DMS79 (cell line): ENCODE measurements around the gene DUSP3.

Source experiments
- DNase-seq: peaks from one replicate; lab custom pipeline; 2025; lab: John Stamatoyannopoulos, UW

DUSP3 gene

GRCh38 chr17:43778337-43779144 is at the start of gene DUSP3:
TSS of gene DUSP3 (minus strand) at chr17:43778977. CDS start at chr17:43778924, 53 bp downstream.
- DNase-seq: peak; percentile 65

- DNase-seq: no peak
Measured at GRCh38 chr17:43827596-43827995, 48.8 kb upstream of the DUSP3 start.

GRCh38 chr17:43826206-43826605 is 47.4 kb upstream of the DUSP3 start:
- no peak for DNase-seq

- DNase-seq: no peak
Measured at GRCh38 chr17:43825567-43825966, 46.8 kb upstream of the DUSP3 start.

- no peak for DNase-seq
Measured at GRCh38 chr17:43823350-43824084, 44.7 kb upstream of the DUSP3 start.

GRCh38 chr17:43822570-43823190 is 43.9 kb upstream of the DUSP3 start:
- no peak for DNase-seq

- no peak for DNase-seq
Measured at GRCh38 chr17:43820759-43821158, 42.0 kb upstream of the DUSP3 start.

- DNase-seq: no peak
Measured at GRCh38 chr17:43818966-43819365, 40.2 kb upstream of the DUSP3 start.

- no peak for DNase-seq
Measured at GRCh38 chr17:43817826-43818225, 39.0 kb upstream of the DUSP3 start.

- DNase-seq: no peak
Measured at GRCh38 chr17:43816336-43817320, 37.9 kb upstream of the DUSP3 start.

- no peak for DNase-seq
Measured at GRCh38 chr17:43814714-43815113, 35.9 kb upstream of the DUSP3 start.

GRCh38 chr17:43814026-43814425 is 35.2 kb upstream of the DUSP3 start:
- no peak for DNase-seq

- no peak for DNase-seq
Measured at GRCh38 chr17:43813386-43813785, 34.6 kb upstream of the DUSP3 start.

- no peak for DNase-seq
Measured at GRCh38 chr17:43812396-43813265, 33.9 kb upstream of the DUSP3 start.

GRCh38 chr17:43810823-43811222 is 32.0 kb upstream of the DUSP3 start:
- no peak for DNase-seq

- DNase-seq: peak; percentile 18
Measured at GRCh38 chr17:43810226-43810715, 31.5 kb upstream of the DUSP3 start.

GRCh38 chr17:43809121-43809520 is 30.3 kb upstream of the DUSP3 start:
- no peak for DNase-seq

GRCh38 chr17:43808076-43808475 is 29.3 kb upstream of the DUSP3 start:
- no peak for DNase-seq

GRCh38 chr17:43805117-43805516 is 26.3 kb upstream of the DUSP3 start:
- no peak for DNase-seq

GRCh38 chr17:43803758-43804157 is 25.0 kb upstream of the DUSP3 start:
- no peak for DNase-seq
